Measurements from ENCODE around the gene GAP43. TPM values are rescaled to one million over a fixed set of nuclear protein-coding genes. Genes with fewer than 3 reads are reported as not detected.
"Not testable (repeated sequence)": the region's sequence is repeated elsewhere in the genome, so short reads cannot be mapped to it uniquely, and the experiment has no call there.

Gene GAP43
- total RNA-seq, 1 donor from 2014 or later, result 5.7 TPM

DNA sequence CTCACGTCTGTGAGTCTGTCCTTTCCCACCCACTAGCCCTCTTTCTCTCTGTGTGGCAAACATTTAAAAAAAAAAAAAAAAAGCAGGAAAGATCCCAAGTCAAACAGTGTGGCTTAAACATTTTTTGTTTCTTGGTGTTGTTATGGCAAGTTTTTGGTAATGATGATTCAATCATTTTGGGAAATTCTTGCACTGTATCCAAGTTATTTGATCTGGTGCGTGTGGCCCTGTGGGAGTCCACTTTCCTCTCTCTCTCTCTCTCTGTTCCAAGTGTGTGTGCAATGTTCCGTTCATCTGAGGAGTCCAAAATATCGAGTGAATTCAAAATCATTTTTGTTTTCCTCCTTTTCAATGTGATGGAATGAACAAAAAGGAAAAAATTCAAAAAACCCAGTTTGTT lies 97.7 kb downstream of the GAP43 start:
- H3K4me3 Mint-ChIP-seq, result no peak overlapping the region
- no peaks in the 10 kb centered on the region for H3K36me3 Mint-ChIP-seq
- no peak overlapping the region for H3K27ac Mint-ChIP-seq
- peaks cover 1% of the 10 kb centered on the region for H3K27me3 Mint-ChIP-seq (ENCODE audit: low read depth)
- peaks cover 5% of the 10 kb centered on the region for H3K4me1 Mint-ChIP-seq
- no peaks in the 10 kb centered on the region for H3K9me3 Mint-ChIP-seq
- no peak for DNase-seq (ENCODE audit: low spot score in 2 of 2, unreplicated experiment in 2 of 2)
- TF ChIP-seq, protein P1, sequence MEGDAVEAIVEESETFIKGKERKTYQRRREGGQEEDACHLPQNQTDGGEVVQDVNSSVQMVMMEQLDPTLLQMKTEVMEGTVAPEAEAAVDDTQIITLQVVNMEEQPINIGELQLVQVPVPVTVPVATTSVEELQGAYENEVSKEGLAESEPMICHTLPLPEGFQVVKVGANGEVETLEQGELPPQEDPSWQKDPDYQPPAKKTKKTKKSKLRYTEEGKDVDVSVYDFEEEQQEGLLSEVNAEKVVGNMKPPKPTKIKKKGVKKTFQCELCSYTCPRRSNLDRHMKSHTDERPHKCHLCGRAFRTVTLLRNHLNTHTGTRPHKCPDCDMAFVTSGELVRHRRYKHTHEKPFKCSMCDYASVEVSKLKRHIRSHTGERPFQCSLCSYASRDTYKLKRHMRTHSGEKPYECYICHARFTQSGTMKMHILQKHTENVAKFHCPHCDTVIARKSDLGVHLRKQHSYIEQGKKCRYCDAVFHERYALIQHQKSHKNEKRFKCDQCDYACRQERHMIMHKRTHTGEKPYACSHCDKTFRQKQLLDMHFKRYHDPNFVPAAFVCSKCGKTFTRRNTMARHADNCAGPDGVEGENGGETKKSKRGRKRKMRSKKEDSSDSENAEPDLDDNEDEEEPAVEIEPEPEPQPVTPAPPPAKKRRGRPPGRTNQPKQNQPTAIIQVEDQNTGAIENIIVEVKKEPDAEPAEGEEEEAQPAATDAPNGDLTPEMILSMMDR (IDR thresholded peaks at IDR 0.05; ENCODE audit: unreplicated experiment), result no peak

DNA sequence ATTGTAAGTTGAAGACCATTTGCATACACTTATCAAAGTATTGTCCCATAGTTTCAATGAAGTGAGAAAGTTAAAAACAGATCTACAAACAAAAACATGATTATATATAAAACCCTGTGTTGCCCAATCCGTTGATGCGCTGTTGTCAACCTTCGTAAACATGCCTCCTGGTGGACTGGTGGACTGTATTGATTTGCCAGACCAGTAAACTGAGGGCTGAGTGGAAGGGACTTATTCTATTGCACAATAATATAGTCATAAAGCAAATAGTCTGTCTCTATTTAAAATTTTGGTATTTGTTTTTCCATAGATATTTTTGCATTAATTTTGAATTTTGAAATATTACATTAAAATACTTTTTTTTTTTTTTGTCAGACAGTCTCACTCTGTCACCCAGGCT lies 102.5 kb downstream of the GAP43 start:
- DNase-seq (ENCODE audit: low spot score in 2 of 2, unreplicated experiment in 2 of 2), result no peak
- Mint-ChIP-seq H3K4me1 (peaks cover 5% of the 10 kb centered on the region), H3K4me3 (no peak overlapping the region), H3K27me3 (ENCODE audit: low read depth) (no peaks in the 10 kb centered on the region), H3K27ac (no peak overlapping the region), H3K36me3 (no peaks in the 10 kb centered on the region), H3K9me3 (peaks cover 4% of the 10 kb centered on the region)
- TF ChIP-seq, protein P1 (IDR thresholded peaks at IDR 0.05; ENCODE audit: unreplicated experiment), result no peak

DNA sequence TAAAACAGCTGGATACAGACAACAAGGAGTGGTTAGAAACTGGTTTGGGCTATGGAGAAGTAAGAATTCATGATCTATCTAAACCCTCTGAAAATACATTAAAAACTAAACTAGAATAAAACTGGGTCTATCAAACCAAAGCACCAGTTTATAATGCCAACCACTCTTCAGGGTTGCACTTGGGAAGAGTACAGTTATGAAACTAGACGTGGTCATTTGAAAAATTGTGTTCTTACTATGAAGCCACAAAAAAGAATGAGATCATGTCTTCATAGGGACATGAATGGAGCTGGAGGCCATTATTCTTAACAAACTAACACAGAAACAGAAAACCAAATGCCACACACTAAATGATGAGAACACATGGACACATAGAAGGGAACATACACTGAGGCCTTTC lies 103.8 kb downstream of the GAP43 start:
- no peaks in the 10 kb centered on the region for H3K36me3 Mint-ChIP-seq
- no peak overlapping the region for H3K4me3 Mint-ChIP-seq
- H3K9me3 Mint-ChIP-seq, result peaks cover 15% of the 10 kb centered on the region
- H3K27me3 Mint-ChIP-seq (ENCODE audit: low read depth), result no peaks in the 10 kb centered on the region
- peaks cover 5% of the 10 kb centered on the region for H3K4me1 Mint-ChIP-seq
- TF ChIP-seq, protein P1 (IDR thresholded peaks at IDR 0.05; ENCODE audit: unreplicated experiment), result no peak
- H3K27ac Mint-ChIP-seq, result no peak overlapping the region
- no peak for DNase-seq (ENCODE audit: low spot score in 2 of 2, unreplicated experiment in 2 of 2)

DNA sequence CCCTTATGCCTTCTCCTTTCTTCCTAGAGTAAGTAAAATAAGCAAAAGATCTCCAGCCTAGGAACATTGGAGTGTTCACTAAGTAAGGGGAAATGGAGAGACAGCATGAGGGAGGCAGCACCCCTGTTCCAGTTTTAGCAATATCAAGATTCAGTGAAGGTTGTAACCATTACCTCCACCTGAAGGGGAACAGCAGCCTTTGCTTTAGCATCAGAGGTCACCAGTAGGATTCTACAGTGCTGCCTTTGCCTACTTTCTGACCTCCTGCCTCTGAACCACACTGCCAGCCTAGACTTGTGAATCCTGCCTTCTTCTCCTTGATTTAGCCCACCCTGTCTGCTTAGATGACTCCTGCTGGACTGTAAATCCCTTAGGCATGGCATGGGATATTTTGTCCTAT lies 104.7 kb downstream of the GAP43 start:
- Mint-ChIP-seq H3K4me3 (no peak overlapping the region), H3K27me3 (ENCODE audit: low read depth) (no peaks in the 10 kb centered on the region), H3K4me1 (peaks cover 5% of the 10 kb centered on the region), H3K36me3 (no peaks in the 10 kb centered on the region), H3K27ac (no peak overlapping the region), H3K9me3 (peaks cover 15% of the 10 kb centered on the region)
- TF ChIP-seq, protein P1 (IDR thresholded peaks at IDR 0.05; ENCODE audit: unreplicated experiment), result no peak
- no peak for DNase-seq (ENCODE audit: low spot score in 2 of 2, unreplicated experiment in 2 of 2)

DNA sequence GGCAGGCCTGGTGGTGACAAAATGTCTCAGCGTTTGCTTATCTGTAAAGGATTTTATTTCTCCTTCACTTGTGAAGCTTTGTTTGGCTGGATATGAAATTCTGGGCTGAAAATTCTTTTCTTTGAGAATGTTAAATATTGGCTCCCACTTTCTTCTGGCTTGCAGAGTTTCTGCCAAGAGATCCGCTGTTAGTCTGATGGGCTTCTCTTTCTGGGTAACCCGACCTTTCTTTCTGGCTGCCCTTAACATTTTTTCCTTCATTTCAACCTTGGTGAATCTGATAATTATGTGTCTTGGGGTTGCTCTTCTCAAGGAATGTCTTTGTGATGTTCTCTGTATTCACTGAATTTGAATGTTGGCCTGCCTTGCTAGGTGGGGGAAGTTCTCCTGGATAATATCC lies 113.0 kb downstream of the GAP43 start:
- peaks cover 42% of the 10 kb centered on the region for H3K9me3 Mint-ChIP-seq
- DNase-seq (ENCODE audit: low spot score in 2 of 2, unreplicated experiment in 2 of 2); H3K27me3 Mint-ChIP-seq (ENCODE audit: low read depth); H3K4me3 Mint-ChIP-seq; H3K36me3 Mint-ChIP-seq; H3K27ac Mint-ChIP-seq; H3K4me1 Mint-ChIP-seq: not testable (repeated sequence)

DNA sequence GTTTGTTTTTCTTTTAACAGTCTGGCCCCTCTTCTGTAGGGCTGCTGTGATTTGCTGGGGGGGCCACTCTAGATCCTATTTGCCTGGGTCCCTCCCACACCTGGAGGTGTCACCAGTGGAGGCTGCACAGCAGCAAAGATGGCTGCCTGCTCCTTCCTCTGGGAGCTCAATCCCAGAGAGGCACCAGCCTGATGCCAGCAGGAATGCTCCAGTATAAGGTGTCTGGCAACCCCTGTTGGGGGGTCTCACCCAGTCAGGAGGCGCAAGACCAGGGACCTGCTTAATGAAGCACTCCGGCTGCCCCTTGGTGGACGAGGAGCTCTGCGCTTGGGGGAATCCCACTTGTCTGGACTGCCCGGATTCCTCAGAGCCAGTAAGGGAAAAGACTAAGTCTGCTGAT lies 118.3 kb downstream of the GAP43 start:
- H3K36me3 Mint-ChIP-seq, result peaks cover 3% of the 10 kb centered on the region
- H3K4me1 Mint-ChIP-seq, result no peaks in the 10 kb centered on the region
- TF ChIP-seq, protein P1 (IDR thresholded peaks at IDR 0.05; ENCODE audit: unreplicated experiment), result no peak
- no peak overlapping the region for H3K27ac Mint-ChIP-seq
- DNase-seq (ENCODE audit: low spot score in 2 of 2, unreplicated experiment in 2 of 2), result no peak
- no peaks in the 10 kb centered on the region for H3K27me3 Mint-ChIP-seq (ENCODE audit: low read depth)
- H3K4me3 Mint-ChIP-seq, result no peak overlapping the region
- peaks cover 36% of the 10 kb centered on the region for H3K9me3 Mint-ChIP-seq

DNA sequence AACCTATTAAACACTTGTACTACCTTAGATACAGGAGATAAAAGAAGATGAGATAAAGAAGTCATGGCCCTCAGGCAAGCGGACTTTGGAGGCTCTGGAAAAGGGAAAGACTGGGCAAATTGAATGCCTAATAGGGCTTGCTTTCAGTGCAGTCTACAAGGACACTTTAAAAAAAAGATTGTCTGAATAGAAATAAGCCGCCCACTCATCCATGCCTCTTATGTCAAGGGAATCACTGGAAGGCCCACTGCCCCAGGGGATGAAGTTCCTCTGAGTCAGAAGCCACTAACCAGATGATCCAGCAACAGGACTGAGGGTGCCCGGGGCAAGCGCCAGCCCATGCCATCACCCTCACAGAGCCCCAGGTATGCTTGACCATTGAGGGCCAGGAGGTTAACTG lies 121.2 kb downstream of the GAP43 start:
- not testable (repeated sequence) for H3K27ac Mint-ChIP-seq; H3K4me1 Mint-ChIP-seq; H3K36me3 Mint-ChIP-seq; H3K27me3 Mint-ChIP-seq (ENCODE audit: low read depth); DNase-seq (ENCODE audit: low spot score in 2 of 2, unreplicated experiment in 2 of 2); H3K4me3 Mint-ChIP-seq
- peaks cover 19% of the 10 kb centered on the region for H3K9me3 Mint-ChIP-seq

DNA sequence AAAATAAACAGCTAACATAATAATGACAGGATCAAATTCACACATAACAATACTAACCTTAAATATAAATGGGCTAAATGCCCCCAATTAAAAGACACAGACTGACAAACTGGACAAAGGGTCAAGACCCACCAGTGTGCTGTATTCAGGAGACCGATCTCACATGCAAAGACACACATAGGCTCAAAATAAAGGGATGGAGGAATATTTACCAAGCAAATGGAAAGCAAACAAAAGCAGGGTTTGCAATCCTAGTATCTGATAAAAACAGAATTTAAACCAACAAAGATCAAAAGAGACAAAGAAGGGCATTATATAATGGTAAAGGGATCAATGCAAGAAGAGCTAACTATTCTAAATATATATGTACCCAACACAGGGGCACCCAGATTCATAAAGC lies 129.7 kb downstream of the GAP43 start:
- not testable (repeated sequence) for H3K27ac Mint-ChIP-seq; H3K4me3 Mint-ChIP-seq; H3K27me3 Mint-ChIP-seq (ENCODE audit: low read depth); DNase-seq (ENCODE audit: low spot score in 2 of 2, unreplicated experiment in 2 of 2); H3K4me1 Mint-ChIP-seq; H3K36me3 Mint-ChIP-seq
- peaks cover 23% of the 10 kb centered on the region for H3K9me3 Mint-ChIP-seq
